ENCODE measurements around the gene CREM.
A peak's percentile ranks its signal among the peaks of the same experiment; 100 is the strongest.
"Not testable (repeated sequence)": the region's sequence is repeated elsewhere in the genome, so short reads cannot be mapped to it uniquely, and the experiment has no call there.

CREM gene
- 16.9 to 45.0 (median 25.7) reads per million in 17 experiments for total RNA-seq

DNA sequence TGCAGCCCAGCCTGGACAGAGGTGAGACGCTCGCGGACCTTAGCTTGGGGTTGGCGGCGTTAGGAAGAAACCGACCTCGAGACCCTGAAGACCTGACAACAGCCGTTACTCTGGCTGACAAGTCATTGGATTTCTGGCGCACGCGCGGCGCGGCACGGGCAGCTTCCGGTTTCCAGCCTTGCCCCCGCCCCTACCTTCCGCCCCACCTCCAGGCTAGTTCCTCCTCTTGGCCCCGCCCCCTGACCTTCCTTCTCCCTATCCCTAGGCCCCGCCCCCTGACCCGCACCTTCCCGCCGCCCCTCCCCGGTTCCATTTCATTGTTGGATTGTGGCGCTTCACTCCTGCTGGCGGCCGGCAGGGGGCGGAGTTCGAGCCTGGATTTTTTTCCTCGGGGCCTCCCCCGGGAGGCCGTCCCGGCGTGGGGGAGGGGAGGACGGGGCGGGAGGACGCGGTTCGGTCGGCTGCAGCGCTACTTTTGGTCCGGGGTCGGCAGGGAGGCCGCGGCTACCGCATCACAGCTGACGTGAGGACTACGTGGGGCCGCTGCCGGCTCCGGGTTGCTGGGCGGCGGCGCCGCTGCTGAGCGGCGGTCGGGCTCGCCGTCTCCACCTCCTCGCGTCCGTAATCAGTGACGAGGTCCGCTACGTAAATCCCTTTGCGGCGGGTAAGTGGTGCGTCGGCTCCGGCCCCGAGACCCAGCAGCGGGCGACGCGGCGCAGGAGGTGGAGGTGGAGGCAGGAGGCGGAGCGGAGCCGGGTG, at the start of gene CREM:
Gene CREM (plus strand): TSS at position 317 of the 759 bp plus-strand sequence. CDS start 10,990 bp downstream, outside the sequence.
- DNase-seq: peak; percentile 98 to 100 (median 98)

DNA sequence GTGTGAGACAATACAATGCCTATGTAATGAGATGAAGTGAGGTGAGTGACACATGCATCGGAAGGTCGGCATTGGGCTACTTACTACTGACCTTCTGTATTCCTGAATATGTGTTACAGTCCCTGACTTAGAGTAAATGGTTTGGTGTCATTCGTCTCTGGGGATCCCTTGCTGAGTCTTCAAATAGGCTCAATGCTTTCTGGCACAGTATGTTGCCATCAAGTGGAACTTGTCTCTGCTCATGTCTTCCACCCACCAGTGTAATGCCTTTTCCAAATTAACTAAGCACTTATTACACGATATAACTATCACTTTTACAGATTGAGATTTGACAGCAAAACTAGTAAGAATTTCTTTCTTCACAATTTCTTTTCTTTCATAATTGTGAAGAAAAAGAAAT, 47.4 kb upstream of the CREM start:
- no peak for DNase-seq

DNA sequence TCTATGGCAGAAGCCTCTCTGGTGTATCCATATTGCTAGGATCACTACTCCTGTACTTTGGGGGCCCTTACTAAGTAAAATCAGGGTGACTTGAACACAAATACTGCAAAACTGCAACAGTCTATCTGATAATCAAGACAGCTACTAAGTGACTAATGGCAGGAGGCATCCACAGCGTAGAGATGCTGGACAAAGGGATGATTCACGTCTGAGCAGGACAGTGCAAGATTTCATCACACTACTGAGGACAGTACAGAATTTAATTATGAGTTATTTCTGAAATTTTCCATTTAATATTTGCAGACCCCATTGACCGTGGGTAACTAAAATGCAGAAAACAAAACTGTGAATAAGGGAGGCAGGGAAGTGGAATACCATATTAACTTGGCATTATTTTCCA, 46.9 kb upstream of the CREM start:
- peak in 3 of 4 experiments; percentile 8 to 18 (median 13) for DNase-seq

DNA sequence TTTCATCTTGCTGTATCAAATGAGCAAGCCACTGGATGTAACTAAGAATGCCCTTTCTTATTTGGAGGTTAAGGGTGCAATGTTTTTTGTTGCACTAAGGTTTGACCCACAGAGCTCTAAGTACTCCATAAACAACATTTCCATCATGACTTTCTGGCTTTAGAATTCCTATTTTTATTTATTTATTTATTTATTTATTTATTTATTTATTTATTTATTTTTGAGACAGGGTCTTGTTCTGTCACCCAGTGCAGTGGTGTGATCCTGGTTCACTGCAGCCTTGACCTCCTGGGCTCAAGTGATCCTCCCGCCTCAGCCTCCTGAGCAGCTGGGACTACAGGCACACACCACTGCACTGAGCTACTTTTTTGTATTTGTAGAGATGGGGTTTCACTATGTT, 46.4 kb upstream of the CREM start:
- DNase-seq: not testable (repeated sequence)

DNA sequence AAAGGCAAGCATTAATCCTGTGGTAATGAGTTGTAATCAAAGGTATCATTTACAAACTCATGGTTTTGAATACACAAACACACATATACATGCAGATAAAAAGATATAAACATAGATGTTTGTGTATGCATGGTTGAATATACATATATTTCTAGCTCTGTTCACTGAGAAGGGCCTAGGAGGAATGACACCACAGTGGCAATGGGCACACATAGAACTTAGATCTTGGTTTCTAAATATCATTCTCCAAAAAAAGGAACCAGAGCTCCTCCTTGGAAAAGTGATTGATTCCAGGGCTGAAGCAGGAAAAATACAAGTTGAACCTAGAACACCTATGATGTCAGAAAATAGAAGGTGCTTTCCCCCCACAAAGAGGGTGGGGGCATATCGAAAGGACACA, 43.4 kb upstream of the CREM start:
- no peak for DNase-seq

DNA sequence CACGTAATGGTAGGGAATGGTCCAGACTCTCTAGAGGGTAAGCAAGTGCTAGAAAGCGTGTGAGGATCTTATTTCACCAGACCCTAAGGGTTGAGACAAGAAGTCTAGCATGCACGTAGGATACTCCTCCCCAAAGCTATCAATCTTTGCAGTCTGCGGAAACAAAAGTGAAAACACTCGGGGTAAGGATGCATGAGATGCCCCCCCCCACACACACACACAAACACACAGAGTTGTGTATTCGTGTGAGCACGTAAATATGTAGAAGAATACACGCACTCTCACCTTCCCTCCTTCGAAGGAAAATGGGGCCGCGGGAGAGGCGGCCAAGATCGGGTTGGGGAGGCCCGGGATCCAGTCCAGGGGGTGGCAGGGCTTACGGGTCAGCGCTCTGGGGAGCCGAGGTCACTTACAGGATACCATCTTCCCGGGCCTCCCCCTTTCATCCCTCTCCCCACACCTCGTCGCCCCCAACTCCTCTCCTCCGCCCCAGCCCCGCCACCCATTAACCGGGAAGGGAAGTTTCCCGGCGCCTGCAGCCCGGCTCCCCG, 37.0 kb upstream of the CREM start:
- peak in 3 of 4 experiments; percentile 3 to 24 (median 16) for DNase-seq

DNA sequence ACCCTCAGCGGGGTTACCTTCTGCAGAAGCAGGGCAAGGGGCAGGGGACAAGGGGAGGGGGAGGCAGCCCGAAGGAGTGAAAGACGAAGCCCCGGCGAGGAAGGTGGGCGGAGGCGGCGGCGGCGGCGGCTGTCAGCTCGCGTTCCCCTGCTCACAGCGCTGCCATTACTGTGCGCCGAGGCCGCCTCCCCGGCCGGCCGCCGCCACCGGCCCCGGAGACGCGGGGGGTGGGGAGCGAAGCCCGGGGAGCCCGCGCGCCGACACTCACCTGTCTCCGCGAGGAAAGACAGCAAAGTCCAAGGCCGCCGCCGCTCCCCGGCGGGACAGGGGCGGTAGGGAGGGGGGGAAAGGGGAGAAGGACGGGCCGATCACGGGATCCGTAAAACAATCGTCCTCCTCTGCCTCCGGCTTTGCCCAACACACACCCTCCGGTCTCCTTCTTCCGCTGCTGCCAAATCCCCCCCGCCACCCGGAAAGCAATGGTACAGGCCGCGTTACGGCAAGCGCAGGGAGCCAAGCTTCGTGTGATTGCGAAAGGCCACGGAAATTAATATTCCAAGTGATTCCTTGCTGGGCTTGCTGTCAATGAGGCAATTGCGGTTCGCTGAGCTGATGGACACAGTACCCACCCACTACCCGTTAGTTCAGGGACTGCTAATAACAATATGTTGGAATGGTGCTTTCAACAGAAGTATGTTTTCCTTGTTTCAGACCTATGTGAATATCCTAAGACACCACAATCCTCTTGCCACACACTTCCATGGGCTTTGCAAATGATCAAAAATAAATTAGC, 36.3 kb upstream of the CREM start, which contains the start of gene CUL2:
Gene CUL2 (minus strand): TSS at position 180 of the 793 bp plus-strand sequence. CDS start 19,024 bp downstream, outside the sequence.
- peak; percentile 93 to 97 (median 94) for DNase-seq

DNA sequence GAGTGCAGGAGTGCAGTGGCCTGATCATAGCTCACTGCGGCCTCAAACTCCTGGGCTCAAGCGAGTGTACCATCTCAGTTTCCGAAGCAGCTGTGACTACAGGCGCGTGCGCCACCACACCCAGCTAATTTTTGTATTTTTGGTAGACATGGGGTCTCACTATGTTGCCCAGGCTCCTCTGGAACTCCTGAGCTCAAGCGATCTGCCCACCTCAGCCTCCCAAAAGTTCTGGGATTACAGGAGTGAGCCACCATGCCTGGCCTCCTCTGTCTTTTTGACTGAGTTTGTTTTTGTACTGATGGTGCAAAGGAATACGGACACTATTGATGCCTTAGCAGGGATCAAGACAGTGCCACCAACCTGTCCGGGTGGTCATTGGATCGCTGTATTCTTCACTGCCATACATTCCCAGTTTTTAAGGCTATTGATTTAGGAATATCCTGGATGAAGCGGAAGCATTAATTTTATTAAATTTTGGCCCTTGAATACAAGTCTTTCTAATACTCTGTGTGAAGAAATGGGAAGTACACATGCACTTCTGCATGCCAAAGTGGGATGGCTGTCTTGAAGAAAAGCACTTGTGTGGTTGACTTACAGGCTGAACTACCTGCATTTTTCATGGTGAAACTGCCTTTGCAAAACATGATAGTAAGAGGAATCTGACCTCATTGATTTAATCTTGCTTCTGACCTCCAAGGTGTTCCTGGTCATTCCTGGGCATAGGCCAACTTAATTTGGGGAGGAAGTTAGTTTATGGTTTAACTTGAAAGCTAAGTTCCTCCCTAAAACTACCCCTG, 34.5 kb upstream of the CREM start:
- peak; percentile 29 to 59 (median 52) for DNase-seq

DNA sequence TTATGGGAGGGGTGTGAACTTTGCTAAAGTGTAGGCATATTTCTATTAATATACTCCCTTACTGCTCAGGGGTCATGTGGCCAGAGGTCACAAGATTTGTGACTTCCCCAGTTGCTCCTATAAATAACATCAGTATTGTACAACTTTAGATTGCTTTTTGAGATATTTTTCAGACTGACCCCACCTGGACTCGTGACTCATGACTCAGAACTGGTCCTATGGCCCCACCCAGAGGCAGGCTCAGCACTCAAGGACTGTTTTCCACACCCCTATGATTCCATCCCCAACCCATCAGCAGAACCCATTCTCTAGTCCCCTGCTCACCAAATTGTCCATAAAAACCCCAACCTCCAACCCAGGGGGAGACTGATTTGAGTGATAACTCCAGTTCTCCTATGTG, 33.8 kb upstream of the CREM start:
- peak; percentile 70 to 86 (median 85) for DNase-seq

DNA sequence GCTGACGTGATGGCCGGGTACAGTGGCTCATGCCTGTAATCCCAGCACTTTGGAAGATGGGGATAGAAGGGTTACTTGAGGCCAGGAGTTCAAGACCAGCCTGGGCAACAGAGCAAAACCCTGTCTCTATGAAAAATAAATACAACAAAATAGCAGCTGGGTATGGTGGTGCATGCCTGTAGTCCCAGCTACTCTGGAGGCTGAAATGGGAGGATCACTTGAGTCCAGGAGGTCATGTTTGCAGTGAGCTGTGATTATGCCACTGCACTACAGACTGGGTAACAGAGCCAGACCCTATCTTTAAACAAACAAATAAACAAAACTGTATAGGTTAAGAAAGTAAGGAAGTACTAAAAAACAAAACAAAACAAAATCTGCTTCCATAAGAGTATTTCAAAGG, 30.3 kb upstream of the CREM start:
- no peak for DNase-seq

DNA sequence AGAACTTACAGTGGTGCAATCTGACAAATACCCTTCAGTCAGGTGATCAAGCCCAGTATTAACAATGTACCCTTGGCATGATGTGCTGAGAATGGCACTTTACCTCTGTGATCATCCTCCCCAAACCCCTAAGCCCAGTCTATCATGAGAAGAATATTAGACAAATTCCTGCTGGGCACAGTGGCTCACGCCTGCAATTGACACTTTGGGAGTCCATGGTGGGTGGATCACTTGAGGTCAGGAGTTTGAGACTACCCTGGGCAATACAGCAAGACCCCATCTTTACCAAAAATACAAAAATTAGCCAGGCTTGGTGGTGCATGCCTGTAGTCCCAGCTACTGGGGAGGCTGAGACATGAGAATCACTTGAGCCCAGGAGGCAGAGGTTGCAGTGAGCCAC, 29.1 kb upstream of the CREM start:
- DNase-seq: no peak

DNA sequence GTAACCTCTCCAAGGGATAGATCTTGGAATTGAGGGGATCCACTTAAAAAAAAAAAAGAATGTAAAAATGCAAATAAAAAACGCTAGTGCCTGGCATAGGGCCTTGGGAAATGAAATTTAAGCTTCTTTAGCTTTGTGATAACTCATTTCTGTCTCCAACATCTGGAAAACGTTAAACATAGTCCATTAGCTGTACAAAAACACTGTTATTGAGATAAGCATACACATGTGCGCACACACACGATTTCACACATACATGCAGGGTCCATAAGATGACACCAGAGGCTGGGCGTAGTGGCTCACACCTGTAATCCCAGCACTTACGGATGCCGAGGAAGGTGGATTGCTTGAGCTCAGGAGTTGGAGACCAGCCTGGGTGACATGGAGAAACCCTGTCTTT, 22.8 kb upstream of the CREM start:
- no peak for DNase-seq

DNA sequence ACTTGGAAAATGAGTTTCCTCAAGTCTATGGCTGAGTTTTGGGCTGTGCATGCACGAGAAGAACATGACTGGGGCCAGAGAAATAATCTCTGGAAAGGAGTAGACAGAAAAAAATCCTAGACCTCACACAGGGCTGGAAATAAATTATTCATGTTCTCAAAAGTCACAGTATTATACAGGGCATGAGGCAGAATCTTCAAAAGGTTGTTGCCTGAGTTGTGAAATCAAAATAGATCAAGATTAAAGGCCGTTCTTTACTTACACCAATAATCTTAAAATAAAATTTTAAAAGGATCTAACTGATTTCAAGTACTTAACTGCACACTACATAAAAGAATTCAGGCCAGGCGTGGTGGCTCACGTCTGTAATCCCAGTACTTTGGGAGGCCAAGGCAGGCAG, 14.1 kb upstream of the CREM start:
- DNase-seq: no peak

DNA sequence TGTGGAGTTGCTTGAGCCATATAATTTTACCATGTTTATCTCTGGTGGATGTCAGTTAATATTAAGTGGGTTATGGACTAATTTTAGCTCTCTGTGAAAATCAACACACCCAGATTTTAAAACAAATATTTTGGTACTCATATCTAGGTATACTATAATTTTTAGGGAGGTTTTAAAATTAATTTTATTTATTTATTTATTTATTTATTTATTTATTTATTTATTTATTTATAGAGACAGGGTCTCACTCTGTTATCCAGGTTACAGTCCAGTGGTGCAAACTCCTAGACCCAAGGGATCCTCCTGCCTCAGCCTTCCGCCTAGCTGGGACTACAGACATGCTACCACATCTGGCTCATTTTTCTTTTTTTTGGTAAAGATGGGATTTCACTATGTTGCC, 7.3 kb upstream of the CREM start:
- DNase-seq: no peak

DNA sequence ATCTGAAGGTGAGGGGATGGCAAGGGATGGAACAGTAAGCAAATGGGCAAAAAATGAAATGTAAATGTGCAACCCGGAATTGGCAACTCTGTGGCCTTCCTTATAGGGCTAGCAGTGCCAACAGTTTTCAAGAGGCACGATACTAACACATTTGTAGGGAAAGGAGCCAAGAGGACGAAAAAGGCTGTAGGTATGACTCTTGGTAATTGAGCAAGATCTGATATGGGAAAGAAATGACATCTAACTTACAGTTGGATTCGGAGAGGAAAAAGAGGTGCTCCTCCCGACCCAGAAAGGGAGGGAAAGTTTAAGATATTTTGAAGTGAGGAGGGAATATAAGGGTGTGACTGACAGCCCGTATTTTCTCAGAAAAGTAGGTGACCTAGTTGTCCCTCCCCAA, 2.1 kb upstream of the CREM start:
- DNase-seq: no peak

DNA sequence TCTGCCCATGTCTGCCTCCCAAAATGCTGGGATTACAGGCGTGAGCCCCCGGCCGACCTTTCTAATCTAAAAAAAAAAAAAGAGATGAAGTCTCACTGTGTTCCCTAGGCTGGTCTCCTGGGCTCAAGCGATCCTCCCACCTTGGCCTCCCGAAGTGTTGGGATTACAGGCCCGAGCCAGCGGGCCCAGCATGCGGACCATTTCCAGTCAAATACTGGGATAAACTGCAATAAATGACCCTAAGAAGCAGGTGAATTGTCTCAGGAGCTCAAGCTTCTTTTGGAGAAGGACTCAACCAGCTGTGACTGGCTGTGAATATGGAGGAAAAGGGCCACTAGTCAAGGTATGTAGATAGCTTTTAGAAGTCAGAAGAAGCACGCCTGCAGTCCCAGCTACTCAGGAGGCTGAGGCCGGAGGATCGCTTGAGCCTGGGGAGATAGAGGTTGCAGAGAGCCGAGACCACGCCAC, 550 bp upstream of the CREM start:
- DNase-seq: no peak

DNA sequence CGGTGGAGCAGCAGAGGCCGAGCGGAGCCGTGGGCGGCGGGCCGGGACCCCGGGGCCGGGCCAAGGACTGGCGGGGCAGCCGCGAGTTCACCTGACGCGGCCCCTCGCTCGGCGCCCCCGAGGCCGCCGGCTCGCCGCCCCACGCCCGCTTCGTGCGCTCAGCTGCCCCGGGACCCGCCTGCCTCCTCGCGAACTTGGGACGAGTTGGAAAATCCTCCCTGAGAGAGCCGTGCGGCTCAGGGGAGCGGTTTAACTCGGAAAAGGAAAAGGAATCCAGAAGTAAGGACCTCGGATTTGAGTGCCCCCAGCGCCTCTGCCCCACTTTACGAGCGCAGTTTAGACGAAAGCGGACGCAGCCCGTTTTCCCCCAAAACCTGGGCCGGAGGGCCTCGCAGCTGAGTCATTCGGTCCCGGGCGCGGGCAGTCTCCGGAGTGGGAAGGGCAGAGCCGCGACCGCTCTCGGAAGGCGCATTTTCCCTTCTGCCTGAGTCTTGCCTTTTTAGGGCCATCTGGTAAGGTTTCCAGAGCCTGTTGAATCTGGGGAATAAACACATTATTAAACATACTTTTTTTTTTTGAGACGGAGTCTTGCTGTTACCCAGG, 744 bp downstream of the CREM start:
- DNase-seq: peak; percentile 67 to 84 (median 77)

DNA sequence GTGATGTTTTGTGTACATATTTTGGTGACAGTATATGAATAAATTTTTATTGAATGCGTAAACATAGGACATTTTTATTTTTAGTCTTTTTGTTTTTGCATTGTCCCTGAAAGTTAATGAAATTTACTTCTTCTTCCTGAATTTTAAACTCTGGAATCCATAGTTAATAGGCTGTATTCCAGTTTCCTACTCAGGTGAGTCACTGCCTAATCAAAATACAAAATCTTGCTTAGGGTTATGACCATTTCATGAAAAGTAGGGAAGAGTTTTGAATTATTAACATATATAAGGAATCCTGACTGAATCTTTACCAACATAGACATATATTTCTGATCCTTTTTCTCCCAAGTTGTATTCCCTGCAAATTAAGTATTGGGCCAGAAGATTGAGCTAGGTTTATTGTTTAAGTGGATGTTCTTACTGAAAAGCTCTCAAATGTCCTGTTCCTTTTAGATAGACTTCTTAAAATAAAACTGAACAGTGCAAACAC, 2.6 kb downstream of the CREM start:
- DNase-seq: no peak

DNA sequence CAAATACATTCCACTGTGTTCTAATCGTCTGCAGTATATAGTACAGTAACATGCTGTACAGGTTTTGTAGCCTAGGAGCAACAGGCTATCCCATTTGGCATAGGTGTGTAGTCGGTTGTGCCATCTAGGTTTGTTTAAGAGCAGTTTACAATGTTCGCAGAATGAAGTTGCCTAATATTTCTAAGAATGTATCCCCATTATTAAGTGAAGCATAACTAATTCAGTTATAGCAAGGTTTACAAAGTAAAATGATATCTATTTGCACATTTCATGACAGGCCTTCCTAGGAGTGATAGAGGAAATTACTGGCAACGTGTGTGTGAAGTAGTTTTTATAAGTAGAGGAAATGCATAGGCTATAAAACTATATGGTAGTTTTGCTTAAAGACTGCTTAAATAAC, 4.0 kb downstream of the CREM start:
- DNase-seq: no peak

DNA sequence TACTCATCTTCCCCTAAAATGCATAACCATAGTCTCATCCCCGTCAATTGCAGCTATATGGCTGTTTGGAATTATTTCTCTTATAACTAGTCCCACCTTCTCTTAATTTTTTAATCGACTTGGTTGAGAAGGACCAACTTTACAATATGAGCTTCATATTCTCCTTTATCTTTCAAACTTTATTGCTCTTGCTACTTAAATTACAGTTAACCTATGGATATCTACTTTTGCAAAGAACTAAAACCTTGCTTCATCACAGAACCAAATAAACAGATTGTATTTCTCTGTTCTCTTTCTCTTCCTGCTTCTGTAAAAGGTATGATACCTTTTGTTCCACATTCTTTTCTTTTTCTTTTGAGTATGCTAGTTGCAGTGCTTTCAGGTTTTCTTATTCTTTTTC, 6.1 kb downstream of the CREM start:
- DNase-seq: no peak

DNA sequence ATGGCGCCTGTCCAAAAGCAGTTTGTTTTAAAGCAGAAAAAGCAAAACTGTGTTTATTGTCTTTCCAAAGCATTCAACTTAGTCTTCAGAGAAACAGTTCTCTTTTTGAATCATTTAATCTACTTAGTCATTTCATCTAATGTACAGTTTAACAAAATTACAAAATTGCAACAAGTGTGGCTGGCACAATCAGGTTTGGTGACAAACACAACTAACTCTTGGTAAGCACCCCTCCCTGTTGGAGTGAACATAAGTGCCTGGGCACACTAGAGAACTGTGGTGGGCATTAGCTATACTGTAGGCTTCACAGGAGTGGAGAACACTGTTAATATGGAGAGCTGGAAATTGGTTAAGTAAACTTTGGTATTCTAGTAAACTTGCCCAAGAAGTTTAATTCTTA, 6.9 kb downstream of the CREM start:
- no peak for DNase-seq

DNA sequence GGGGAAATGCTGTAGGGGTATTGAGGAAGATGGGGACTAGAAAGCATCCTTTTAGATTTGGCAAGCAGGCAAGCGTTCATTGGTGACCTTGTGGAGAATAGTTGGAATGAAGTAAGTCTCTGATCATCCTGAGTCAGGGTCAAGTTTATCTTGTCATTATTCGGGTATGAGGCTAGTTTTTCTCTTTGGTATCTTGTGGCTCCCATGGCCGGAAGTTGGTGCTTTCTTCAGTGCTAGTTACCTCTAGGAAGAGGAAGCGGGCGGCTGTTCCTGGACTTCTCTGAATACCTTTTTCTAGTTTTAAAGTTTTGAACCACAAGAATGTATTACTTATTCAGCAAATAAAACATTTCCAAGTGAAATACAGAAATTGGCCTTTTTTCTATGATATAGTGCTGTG, 9.2 kb downstream of the CREM start:
- peak in 2 of 4 experiments; percentile 7 to 28 for DNase-seq
